ENCODE results near the gene N4BP2.
"Not testable (repeated sequence)": the region's sequence is repeated elsewhere in the genome, so short reads cannot be mapped to it uniquely, and the experiment has no call there.

Gene N4BP2

GRCh38 chr4:40056716-40057585, at the start of gene N4BP2:
N4BP2 (plus strand) TSS chr4:40056850; CDS start chr4:40097341, 40,491 bp downstream.
- Histone ChIP-seq H3K9ac (ENCODE audit: low read depth, low read length) (peak within 1 kb of the TSS; percentile 100), H3K9me3 (ENCODE audit: control insufficient read depth, insufficient read depth, low read length) (no peaks in the 10 kb centered on the region), H3K36me3 (ENCODE audit: insufficient read depth, low read length) (no peaks in the 10 kb centered on the region), H3K4me1 (ENCODE audit: insufficient read depth, low read length) (peaks cover 6% of the 10 kb centered on the region; the same call in 1 of the 2 replicates)

DNA sequence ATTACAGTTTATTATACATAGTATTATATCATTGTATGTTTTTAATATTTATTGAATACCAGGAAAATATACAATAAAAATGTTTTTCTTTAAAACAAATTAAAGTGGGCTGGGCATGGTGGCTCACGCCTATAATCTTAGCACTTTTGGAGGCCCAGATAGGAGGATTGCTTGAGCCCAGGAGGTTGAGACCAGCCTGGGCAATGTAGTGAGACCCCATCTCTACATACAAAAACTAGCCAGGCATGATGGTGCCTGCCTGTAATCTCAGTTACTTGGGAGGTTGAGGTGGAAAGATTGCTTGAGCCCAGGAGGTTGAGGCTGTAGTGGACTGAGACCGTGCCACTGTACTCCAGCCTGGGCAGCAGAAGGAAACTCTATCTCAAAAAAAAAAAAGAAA, 40.6 kb upstream of the N4BP2 start:
- Histone ChIP-seq H3K9me3 (ENCODE audit: control insufficient read depth, insufficient read depth, low read length) (no peaks in the 10 kb centered on the region), H3K9ac (ENCODE audit: low read depth, low read length) (no peak overlapping the region), H3K4me1 (ENCODE audit: insufficient read depth, low read length) (no peaks in the 10 kb centered on the region), H3K36me3 (ENCODE audit: insufficient read depth, low read length) (no peaks in the 10 kb centered on the region)

DNA sequence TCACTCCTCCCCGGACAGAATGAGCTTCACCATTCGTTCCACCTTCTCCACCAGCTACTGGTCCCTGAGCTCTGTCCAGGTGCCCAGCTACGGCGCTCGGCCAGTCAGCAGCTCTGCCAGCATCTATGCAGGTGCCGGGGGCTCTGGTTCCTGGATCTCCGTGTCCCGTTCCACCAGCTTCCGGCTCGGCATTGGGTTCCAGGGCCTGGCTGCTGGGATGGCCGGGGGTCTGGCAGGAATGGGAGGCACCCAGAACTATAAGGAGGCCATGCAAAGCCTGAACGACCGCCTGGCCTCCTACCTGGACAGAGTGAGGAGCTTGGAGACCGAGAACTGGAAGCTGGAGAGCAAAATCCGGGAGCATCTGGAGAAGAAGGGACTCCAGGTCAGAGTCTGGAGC, 36.4 kb upstream of the N4BP2 start:
- no peak overlapping the region for H3K9ac ChIP-seq (ENCODE audit: low read depth, low read length)
- no peaks in the 10 kb centered on the region for H3K4me1 ChIP-seq (ENCODE audit: insufficient read depth, low read length)
- no peaks in the 10 kb centered on the region for H3K36me3 ChIP-seq (ENCODE audit: insufficient read depth, low read length)
- no peaks in the 10 kb centered on the region for H3K9me3 ChIP-seq (ENCODE audit: control insufficient read depth, insufficient read depth, low read length)

GRCh38 chr4:40021116-40021515, 35.5 kb upstream of the N4BP2 start:
- not testable (repeated sequence) for H3K4me1 ChIP-seq (ENCODE audit: insufficient read depth, low read length); H3K9ac ChIP-seq (ENCODE audit: low read depth, low read length); H3K9me3 ChIP-seq (ENCODE audit: control insufficient read depth, insufficient read depth, low read length); H3K36me3 ChIP-seq (ENCODE audit: insufficient read depth, low read length)

DNA sequence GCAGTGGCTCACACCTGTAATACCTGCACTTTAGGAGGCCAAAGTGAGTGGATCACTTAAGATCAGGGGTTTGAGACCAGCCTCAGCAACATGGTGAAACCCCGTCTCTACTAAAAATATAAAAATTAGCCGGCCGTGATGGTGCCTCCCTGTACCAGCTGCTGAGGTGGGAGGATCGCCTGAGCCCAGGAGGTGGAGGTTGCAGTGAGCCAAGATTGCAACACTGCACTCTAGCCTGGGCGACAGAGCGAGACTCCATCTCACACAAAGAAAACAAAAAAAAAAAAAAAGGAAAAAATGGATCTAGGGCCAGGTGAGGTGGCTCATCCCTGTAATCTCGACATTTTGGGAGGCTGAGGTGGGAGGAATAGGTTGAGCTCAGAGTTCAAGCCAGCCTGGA, 32.6 kb upstream of the N4BP2 start:
- H3K9ac ChIP-seq (ENCODE audit: low read depth, low read length); H3K9me3 ChIP-seq (ENCODE audit: control insufficient read depth, insufficient read depth, low read length); H3K36me3 ChIP-seq (ENCODE audit: insufficient read depth, low read length); H3K4me1 ChIP-seq (ENCODE audit: insufficient read depth, low read length): not testable (repeated sequence)

DNA sequence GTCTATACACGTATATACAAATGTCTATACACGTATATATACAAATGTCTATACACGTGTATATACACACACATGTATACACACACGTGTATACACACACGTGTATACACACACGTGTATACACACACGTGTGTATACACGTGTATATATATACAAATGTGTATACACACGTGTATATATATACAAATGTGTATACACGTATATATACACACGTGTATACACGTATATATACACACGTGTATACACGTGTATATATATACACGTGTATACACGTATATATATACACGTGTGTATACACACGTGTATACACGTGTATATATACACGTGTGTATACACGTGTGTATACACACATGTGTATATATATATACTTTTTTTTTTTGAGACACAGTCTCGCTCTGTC, 23.9 kb upstream of the N4BP2 start:
- Histone ChIP-seq H3K4me1 (ENCODE audit: insufficient read depth, low read length) (no peaks in the 10 kb centered on the region), H3K9ac (ENCODE audit: low read depth, low read length) (no peak overlapping the region), H3K36me3 (ENCODE audit: insufficient read depth, low read length) (no peaks in the 10 kb centered on the region), H3K9me3 (ENCODE audit: control insufficient read depth, insufficient read depth, low read length) (no peaks in the 10 kb centered on the region)

- Histone ChIP-seq H3K9ac (ENCODE audit: low read depth, low read length) (no peak overlapping the region), H3K36me3 (ENCODE audit: insufficient read depth, low read length) (no peaks in the 10 kb centered on the region), H3K9me3 (ENCODE audit: control insufficient read depth, insufficient read depth, low read length) (no peaks in the 10 kb centered on the region), H3K4me1 (ENCODE audit: insufficient read depth, low read length) (no peaks in the 10 kb centered on the region)
These were observed 23.0 kb upstream of the N4BP2 start for GRCh38 chr4:40033613-40034012.

DNA sequence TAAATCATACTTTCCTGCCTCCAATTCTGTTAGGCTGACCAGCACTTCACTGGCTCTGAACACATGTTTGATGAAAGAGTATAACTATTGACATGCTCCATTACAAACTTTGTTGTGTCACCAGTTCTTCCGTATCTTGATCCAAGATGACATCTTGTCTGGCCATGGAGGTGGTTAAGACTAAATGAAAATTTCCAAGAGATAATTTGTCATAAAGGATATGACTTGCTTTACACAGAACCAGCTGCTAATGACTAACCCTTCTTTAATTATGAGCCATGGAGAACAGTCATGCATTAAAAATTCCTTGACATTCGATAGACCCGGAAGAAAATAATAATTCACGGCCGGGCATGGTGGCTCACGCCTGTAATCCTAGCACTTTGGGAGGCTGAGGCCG, 17.7 kb upstream of the N4BP2 start:
- Histone ChIP-seq H3K36me3 (ENCODE audit: insufficient read depth, low read length) (no peaks in the 10 kb centered on the region), H3K9me3 (ENCODE audit: control insufficient read depth, insufficient read depth, low read length) (no peaks in the 10 kb centered on the region), H3K9ac (ENCODE audit: low read depth, low read length) (no peak overlapping the region), H3K4me1 (ENCODE audit: insufficient read depth, low read length) (no peaks in the 10 kb centered on the region)

GRCh38 chr4:40040908-40041307, 15.7 kb upstream of the N4BP2 start:
- Histone ChIP-seq H3K9ac (ENCODE audit: low read depth, low read length) (no peak overlapping the region), H3K4me1 (ENCODE audit: insufficient read depth, low read length) (no peaks in the 10 kb centered on the region), H3K9me3 (ENCODE audit: control insufficient read depth, insufficient read depth, low read length) (no peaks in the 10 kb centered on the region), H3K36me3 (ENCODE audit: insufficient read depth, low read length) (no peaks in the 10 kb centered on the region)

DNA sequence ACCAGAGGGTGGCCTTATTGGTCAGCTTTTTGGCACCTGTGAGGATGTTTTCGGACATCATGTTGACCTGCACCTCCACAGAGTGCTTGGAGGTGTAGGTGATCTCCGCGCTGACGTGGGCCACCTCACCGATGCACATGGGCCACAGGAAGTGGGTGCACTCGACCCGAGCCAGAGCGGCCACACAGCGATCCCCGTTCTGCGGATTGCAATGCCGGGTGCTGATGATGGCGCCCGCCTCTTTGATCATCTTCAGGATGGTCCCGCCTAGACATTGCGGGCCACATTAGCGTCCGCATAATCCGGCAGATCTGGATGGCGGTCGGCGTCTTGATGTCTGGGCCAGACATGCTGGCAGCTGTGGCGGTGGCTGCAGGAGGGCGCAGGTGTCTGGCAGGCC, 12.9 kb upstream of the N4BP2 start:
- Histone ChIP-seq H3K9me3 (ENCODE audit: control insufficient read depth, insufficient read depth, low read length) (no peaks in the 10 kb centered on the region), H3K36me3 (ENCODE audit: insufficient read depth, low read length) (no peaks in the 10 kb centered on the region), H3K4me1 (ENCODE audit: insufficient read depth, low read length) (no peaks in the 10 kb centered on the region), H3K9ac (ENCODE audit: low read depth, low read length) (no peak overlapping the region)

- Histone ChIP-seq H3K9me3 (ENCODE audit: control insufficient read depth, insufficient read depth, low read length) (no peaks in the 10 kb centered on the region), H3K36me3 (ENCODE audit: insufficient read depth, low read length) (no peaks in the 10 kb centered on the region), H3K4me1 (ENCODE audit: insufficient read depth, low read length) (no peaks in the 10 kb centered on the region), H3K9ac (ENCODE audit: low read depth, low read length) (no peak overlapping the region)
These were observed 10.2 kb upstream of the N4BP2 start for GRCh38 chr4:40046311-40046980.

GRCh38 chr4:40053161-40053560, 3.5 kb upstream of the N4BP2 start:
- Histone ChIP-seq H3K9me3 (ENCODE audit: control insufficient read depth, insufficient read depth, low read length) (no peaks in the 10 kb centered on the region), H3K9ac (ENCODE audit: low read depth, low read length) (no peak overlapping the region), H3K36me3 (ENCODE audit: insufficient read depth, low read length) (no peaks in the 10 kb centered on the region), H3K4me1 (ENCODE audit: insufficient read depth, low read length) (peaks cover 6% of the 10 kb centered on the region; the same call in 1 of the 2 replicates)

GRCh38 chr4:40055511-40055862, 1.2 kb upstream of the N4BP2 start:
- H3K9ac ChIP-seq (ENCODE audit: low read depth, low read length): peak overlapping the region; percentile 100

GRCh38 chr4:40055863-40056715, 561 bp upstream of the N4BP2 start:
- Histone ChIP-seq H3K9me3 (ENCODE audit: control insufficient read depth, insufficient read depth, low read length) (no peaks in the 10 kb centered on the region), H3K4me1 (ENCODE audit: insufficient read depth, low read length) (peaks cover 6% of the 10 kb centered on the region; the same call in 1 of the 2 replicates), H3K36me3 (ENCODE audit: insufficient read depth, low read length) (no peaks in the 10 kb centered on the region), H3K9ac (ENCODE audit: low read depth, low read length) (peak overlapping the region; percentile 100)

More at GRCh38 chr4:40055511-40055862, 1.2 kb upstream of the N4BP2 start:
- H3K4me1 ChIP-seq (ENCODE audit: insufficient read depth, low read length): peaks cover 6% of the 10 kb centered on the region; the same call in 1 of the 2 replicates
- H3K36me3 ChIP-seq (ENCODE audit: insufficient read depth, low read length): no peaks in the 10 kb centered on the region
- no peaks in the 10 kb centered on the region for H3K9me3 ChIP-seq (ENCODE audit: control insufficient read depth, insufficient read depth, low read length)
